Measurements from ENCODE around the gene CTSW. TPM values are rescaled to one million over a fixed set of nuclear protein-coding genes. Genes with fewer than 3 reads are reported as not detected.

Gene CTSW
- total and polyA plus RNA-seq, 7 experiments from 2014 or later: 24.9 to 148 (median 31.7) TPM

DNA sequence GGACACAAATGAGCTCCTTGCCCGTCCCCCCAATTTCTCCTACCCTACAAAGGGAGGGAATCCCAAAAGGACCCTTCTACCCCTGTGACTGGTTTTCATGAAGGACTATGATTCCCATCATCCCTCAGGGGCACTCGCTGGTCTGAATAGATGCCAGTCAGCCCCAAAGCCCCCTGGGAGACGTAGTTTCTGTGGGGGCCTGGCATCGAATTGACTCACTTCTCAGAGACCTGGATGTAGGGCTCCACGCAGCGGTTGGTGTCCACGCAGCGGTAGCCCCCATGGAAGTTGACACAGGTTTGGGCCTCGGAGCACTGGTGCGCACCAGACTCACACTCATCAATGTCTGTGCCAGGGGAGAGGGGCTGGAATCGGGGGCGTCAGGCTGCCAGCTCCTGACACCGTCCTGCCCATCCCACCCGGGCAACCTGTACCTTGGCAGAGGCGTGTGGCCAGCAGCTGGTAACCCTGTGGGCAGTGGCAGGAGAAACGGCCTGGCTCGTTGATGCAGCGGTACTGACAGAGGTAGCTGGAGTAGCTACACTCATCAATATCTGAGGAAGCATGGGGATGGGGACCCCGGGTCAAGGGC is 11.5 kb upstream of the CTSW start:
- POLR2A ChIA-PET: interaction anchor here (0.7 to 12.9 kb wide), 4 partner anchors 7 to 28 kb away, joined by 3 to 316 read pairs (median 57); partner anchors contain the start of genes CCDC85B, CFL1, FIBP and MUS81
- H3K27me3 Mint-ChIP-seq: peaks cover 0 to 3% (median 0%) of the 10 kb centered on the region in 5 donors
- intact Hi-C loops (cut with micrococcal nuclease): loop anchor here in 1 of 2 donors (1.0 kb wide), 1 partner anchor 8 kb away; the partner anchor contains the start of gene MUS81
- Histone ChIP-seq H3K36me3 (ENCODE audit: control insufficient read depth in 2 of 3, insufficient read depth in 3 of 3, low read length in 3 of 3) (peaks cover 0 to 41% (median 0%) of the 10 kb centered on the region in 3 experiments), H3K4me1 (ENCODE audit: control insufficient read depth in 2 of 2, insufficient read depth in 2 of 2, low read length in 2 of 2) (peaks cover 8 to 10% of the 10 kb centered on the region in 2 donors), H3K9me3 (ENCODE audit: control insufficient read depth in 2 of 3, low read length in 3 of 3) (no peaks in the 10 kb centered on the region), H3K4me3 (ENCODE audit: low read length) (no peak overlapping the region), H3K27me3 (ENCODE audit: control insufficient read depth in 2 of 2, insufficient read depth in 2 of 2, low read length in 2 of 2) (no peaks in the 10 kb centered on the region), H3K27ac (ENCODE audit: low read depth, low read length) (no peak overlapping the region)
- peaks cover 11 to 21% (median 14%) of the 10 kb centered on the region in 7 donors for H3K4me1 Mint-ChIP-seq
- H3K27ac Mint-ChIP-seq: peak overlapping the region in 2 of 9 donors; percentile 56 to 59
- CTCF ChIA-PET: interaction anchor here (1.6 to 4.7 kb wide), 3 partner anchors 8 to 21 kb away, joined by 5 to 38 read pairs (median 30); partner anchors contain the start of genes FIBP and MUS81
- H3K36me3 Mint-ChIP-seq: peaks cover 0 to 11% (median 0%) of the 10 kb centered on the region in 5 donors
- no peaks in the 10 kb centered on the region for H3K9me3 Mint-ChIP-seq
- H3K4me3 Mint-ChIP-seq: no peak overlapping the region
- DNase-seq: peak in 3 of 9 donors; percentile 28 to 45 (median 31)
- peak; percentile 62 for ATAC-seq

DNA sequence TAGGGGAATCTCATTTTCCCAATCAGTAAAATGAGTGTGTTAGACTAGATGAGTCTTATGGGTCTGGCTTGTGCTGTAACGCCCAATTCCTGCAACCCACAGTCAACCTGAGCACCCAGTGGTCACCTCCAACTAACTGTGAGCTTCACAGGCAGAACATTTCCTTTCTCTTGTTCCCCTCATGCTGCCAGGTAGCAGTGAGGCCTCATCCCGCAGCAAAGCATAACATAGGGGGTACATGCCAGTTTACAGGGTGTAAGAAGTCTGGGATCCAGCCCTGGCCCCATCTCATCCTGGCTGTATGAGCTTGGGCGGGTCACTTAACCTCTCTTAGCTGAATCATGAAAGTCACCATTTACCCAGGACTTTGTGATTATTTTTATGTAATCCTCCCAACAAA is 10.7 kb upstream of the CTSW start:
- POLR2A ChIA-PET: interaction anchor here (0.7 to 12.9 kb wide), 4 partner anchors 8 to 27 kb away, joined by 3 to 316 read pairs (median 57); partner anchors contain the start of genes CCDC85B, CFL1, FIBP and MUS81
- no peaks in the 10 kb centered on the region for H3K9me3 Mint-ChIP-seq
- Histone ChIP-seq H3K4me1 (ENCODE audit: control insufficient read depth in 2 of 2, insufficient read depth in 2 of 2, low read length in 2 of 2) (peaks cover 10 to 13% of the 10 kb centered on the region in 2 donors), H3K9me3 (ENCODE audit: control insufficient read depth in 2 of 3, low read length in 3 of 3) (no peaks in the 10 kb centered on the region), H3K36me3 (ENCODE audit: control insufficient read depth in 2 of 3, insufficient read depth in 3 of 3, low read length in 3 of 3) (peaks cover 0 to 33% (median 0%) of the 10 kb centered on the region in 3 experiments), H3K4me3 (ENCODE audit: low read length) (no peak overlapping the region), H3K27ac (ENCODE audit: low read depth, low read length) (no peak overlapping the region), H3K27me3 (ENCODE audit: control insufficient read depth in 2 of 2, insufficient read depth in 2 of 2, low read length in 2 of 2) (no peaks in the 10 kb centered on the region)
- peaks cover 0 to 9% (median 0%) of the 10 kb centered on the region in 5 donors for H3K36me3 Mint-ChIP-seq
- peak overlapping the region in 1 of 9 donors; percentile 39 for H3K27ac Mint-ChIP-seq
- CTCF ChIA-PET: interaction anchor here (0.9 to 4.7 kb wide), 4 partner anchors 9 to 20 kb away, joined by 3 to 38 read pairs (median 18); partner anchors contain the start of genes FIBP and MUS81
- no peak for ATAC-seq
- intact Hi-C loops (cut with micrococcal nuclease): loop anchor here in 1 of 2 donors (1.0 kb wide), 1 partner anchor 9 kb away; the partner anchor contains the start of gene MUS81
- H3K4me1 Mint-ChIP-seq: peaks cover 13 to 27% (median 16%) of the 10 kb centered on the region in 7 donors
- peaks cover 0 to 3% (median 0%) of the 10 kb centered on the region in 5 donors for H3K27me3 Mint-ChIP-seq
- DNase-seq: no peak
- no peak overlapping the region for H3K4me3 Mint-ChIP-seq

DNA sequence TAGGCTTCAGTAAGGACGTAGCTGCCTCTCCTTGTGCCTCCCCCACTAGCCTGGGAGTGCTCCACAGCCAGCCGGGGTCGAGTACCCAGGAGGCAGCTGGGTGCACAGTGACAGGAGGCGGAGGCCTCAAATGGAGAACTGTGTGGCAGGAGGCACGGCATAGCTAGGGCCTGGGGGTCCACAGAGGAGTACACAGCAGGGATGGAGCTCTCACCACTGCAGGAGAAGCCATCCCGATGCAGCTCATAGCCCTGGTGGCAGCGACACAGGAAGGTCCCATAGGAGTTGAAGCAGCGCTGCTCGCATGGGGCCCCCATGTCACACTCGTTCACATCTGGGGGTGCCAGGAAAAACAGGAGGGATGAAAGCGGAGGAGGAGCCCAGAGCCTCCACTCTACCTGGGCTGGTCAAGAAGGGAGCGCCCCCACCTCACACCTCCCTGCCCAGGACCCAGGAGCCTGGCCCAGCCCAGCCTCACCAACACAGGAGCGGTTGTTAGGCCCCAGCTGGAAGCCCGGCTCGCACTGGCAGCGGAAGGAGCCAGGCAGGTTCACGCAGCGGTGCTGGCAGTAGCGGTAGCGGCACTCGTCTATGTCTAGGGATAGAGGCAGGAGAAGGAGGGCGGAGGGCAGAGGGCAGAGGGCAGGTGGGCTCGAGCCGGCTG is 9.9 kb upstream of the CTSW start:
- Mint-ChIP-seq H3K27me3 (peaks cover 0 to 3% (median 0%) of the 10 kb centered on the region in 5 donors), H3K27ac (peak overlapping the region in 6 of 9 donors; percentile 12 to 88 (median 38))
- ATAC-seq: no peak

DNA sequence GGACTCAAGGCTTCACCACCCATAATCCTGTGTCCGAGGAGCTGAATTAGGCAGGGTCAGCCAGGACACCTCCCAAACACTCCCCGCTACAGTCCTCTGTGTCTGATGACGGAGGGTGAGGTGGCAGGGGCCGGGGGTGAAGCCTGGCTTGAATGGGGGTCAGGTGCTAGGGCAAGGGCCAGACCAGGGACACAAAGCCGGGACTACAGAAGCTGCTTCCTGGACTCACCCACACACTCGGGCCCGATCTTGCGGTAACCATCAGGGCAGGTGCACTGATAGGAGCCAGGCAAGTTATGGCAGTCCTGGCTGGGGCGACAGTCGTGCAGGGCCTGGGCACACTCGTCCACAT is 9.4 kb upstream of the CTSW start:
- no peaks in the 10 kb centered on the region for H3K9me3 ChIP-seq (ENCODE audit: control insufficient read depth in 2 of 3, low read length in 3 of 3)
- ChIA-PET POLR2A (interaction anchor here (0.8 to 4.8 kb wide), 4 partner anchors 10 to 19 kb away, joined by 3 to 109 read pairs (median 16); partner anchors contain the start of genes CCDC85B, CFL1, FIBP and MUS81), CTCF (interaction anchor here (0.6 to 4.7 kb wide), 3 partner anchors 10 to 482 kb away, joined by 4 to 38 read pairs (median 30); partner anchors contain the start of gene MUS81)
- peaks cover 0 to 19% (median 0%) of the 10 kb centered on the region in 3 experiments for H3K36me3 ChIP-seq (ENCODE audit: control insufficient read depth in 2 of 3, insufficient read depth in 3 of 3, low read length in 3 of 3)
- intact Hi-C loops (cut with micrococcal nuclease): loop anchor here in 1 of 2 donors (5.0 kb wide), 1 partner anchor 972 kb away; the partner anchor contains the start of gene RCE1
- H3K4me1 ChIP-seq (ENCODE audit: control insufficient read depth in 2 of 2, insufficient read depth in 2 of 2, low read length in 2 of 2): peaks cover 10 to 19% of the 10 kb centered on the region in 2 donors
- H3K27me3 ChIP-seq (ENCODE audit: control insufficient read depth in 2 of 2, insufficient read depth in 2 of 2, low read length in 2 of 2): no peaks in the 10 kb centered on the region
- Mint-ChIP-seq H3K27ac (peak overlapping the region in 4 of 9 donors; percentile 1 to 94 (median 34)), H3K4me3 (peak overlapping the region in 4 of 10 donors; percentile 14 to 68 (median 50)), H3K27me3 (peaks cover 0 to 3% (median 0%) of the 10 kb centered on the region in 5 donors), H3K9me3 (no peaks in the 10 kb centered on the region), H3K4me1 (peaks cover 13 to 26% (median 16%) of the 10 kb centered on the region in 7 donors), H3K36me3 (peaks cover 0 to 7% (median 0%) of the 10 kb centered on the region in 5 donors)
- no peak overlapping the region for H3K4me3 ChIP-seq (ENCODE audit: low read length)
- no peak for ATAC-seq
- H3K27ac ChIP-seq (ENCODE audit: low read depth, low read length): peak overlapping the region; percentile 0
- no peak for DNase-seq

More for the DNA sequence above, 9.9 kb upstream of the CTSW start:
- H3K4me1 Mint-ChIP-seq: peaks cover 13 to 26% (median 16%) of the 10 kb centered on the region in 7 donors
- no peaks in the 10 kb centered on the region for H3K27me3 ChIP-seq (ENCODE audit: control insufficient read depth in 2 of 2, insufficient read depth in 2 of 2, low read length in 2 of 2)
- peak overlapping the region; percentile 0 for H3K27ac ChIP-seq (ENCODE audit: low read depth, low read length)
- H3K9me3 ChIP-seq (ENCODE audit: control insufficient read depth in 2 of 3, low read length in 3 of 3): no peaks in the 10 kb centered on the region
- no peak overlapping the region for H3K4me3 Mint-ChIP-seq
- DNase-seq: no peak
- no peaks in the 10 kb centered on the region for H3K9me3 Mint-ChIP-seq
- ChIA-PET CTCF (interaction anchor here (0.6 to 4.7 kb wide), 5 partner anchors 10 to 482 kb away, joined by 3 to 38 read pairs (median 5); partner anchors contain the start of genes FIBP and MUS81), POLR2A (interaction anchor here (0.8 to 4.8 kb wide), 5 partner anchors 9 to 20 kb away, joined by 3 to 109 read pairs (median 6); partner anchors contain the start of genes CCDC85B, CFL1, FIBP and MUS81)
- H3K4me3 ChIP-seq (ENCODE audit: low read length): no peak overlapping the region
- peaks cover 10 to 19% of the 10 kb centered on the region in 2 donors for H3K4me1 ChIP-seq (ENCODE audit: control insufficient read depth in 2 of 2, insufficient read depth in 2 of 2, low read length in 2 of 2)
- H3K36me3 ChIP-seq (ENCODE audit: control insufficient read depth in 2 of 3, insufficient read depth in 3 of 3, low read length in 3 of 3): peaks cover 0 to 24% (median 0%) of the 10 kb centered on the region in 3 experiments
- H3K36me3 Mint-ChIP-seq: peaks cover 0 to 9% (median 0%) of the 10 kb centered on the region in 5 donors
- intact Hi-C loops (cut with micrococcal nuclease): loop anchor here in 1 of 2 donors (5.0 kb wide), 1 partner anchor 973 kb away; the partner anchor contains the start of gene RCE1

DNA sequence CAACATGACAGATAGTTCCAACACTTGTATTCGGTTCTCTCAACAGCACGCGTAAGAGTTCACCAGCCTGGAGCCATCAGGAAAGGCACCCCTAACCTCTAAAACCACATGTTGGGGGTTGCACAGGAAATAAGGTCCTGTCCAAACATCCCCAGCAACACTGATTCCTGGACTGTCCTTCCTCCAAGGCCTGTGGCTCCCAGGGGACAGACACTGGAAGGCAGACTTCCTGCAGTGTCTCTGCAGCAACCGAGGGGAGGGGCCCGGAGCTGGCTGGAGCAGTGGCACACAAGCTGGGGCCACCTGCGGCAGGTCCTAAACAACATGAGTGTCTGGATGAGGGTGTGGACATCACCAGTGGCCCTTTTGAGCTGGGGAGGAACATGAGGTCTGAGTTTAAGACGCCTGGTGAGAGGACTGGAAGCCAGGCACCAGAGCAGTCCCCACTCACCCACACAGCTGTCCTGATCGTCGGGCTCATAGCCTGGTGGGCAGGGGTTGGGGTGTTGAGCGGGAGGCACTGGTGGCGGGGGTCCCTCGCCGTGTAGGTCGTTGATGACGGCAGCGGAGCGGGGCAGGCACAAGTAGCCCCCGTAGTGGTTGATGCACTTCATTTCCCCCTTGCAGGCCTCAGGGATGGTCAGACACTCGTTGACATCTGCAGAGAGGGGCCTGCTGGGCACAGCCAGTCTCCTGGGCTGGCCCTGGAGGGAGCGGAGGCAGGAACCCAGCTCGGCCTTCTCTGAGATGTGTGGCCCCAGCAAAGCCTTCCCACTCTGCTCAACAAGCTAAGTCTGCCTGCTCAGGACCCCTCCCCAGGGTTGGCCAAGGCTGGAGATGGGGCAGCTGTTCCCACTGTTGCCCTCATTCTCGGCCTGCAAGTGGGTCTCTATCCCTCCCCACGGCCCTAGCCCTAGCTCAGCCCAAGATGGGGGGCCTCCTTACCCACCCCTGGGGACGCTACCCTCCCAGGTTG is 8.6 kb upstream of the CTSW start:
- peak overlapping the region in 6 of 9 donors; percentile 31 to 94 (median 48) for H3K27ac Mint-ChIP-seq

More for the DNA sequence above, 8.6 kb upstream of the CTSW start:
- no peak overlapping the region for H3K4me3 ChIP-seq (ENCODE audit: low read length)
- peak overlapping the region in 7 of 10 donors; percentile 14 to 68 (median 23) for H3K4me3 Mint-ChIP-seq
- no peak overlapping the region for H3K27ac ChIP-seq (ENCODE audit: low read depth, low read length)
- ChIA-PET CTCF (interaction anchor here (0.8 to 4.7 kb wide), 3 partner anchors 11 to 256 kb away, joined by 3 to 38 read pairs (median 30); partner anchors contain the start of gene MUS81), POLR2A (interaction anchor here (0.8 to 4.8 kb wide), 6 partner anchors 10 to 131 kb away, joined by 3 to 109 read pairs (median 4); partner anchors contain the start of genes BANF1, CCDC85B, CFL1 and EIF1AD)
- DNase-seq (no peak), ATAC-seq (no peak)
- peaks cover 10 to 19% of the 10 kb centered on the region in 2 donors for H3K4me1 ChIP-seq (ENCODE audit: control insufficient read depth in 2 of 2, insufficient read depth in 2 of 2, low read length in 2 of 2)
- H3K36me3 Mint-ChIP-seq: peaks cover 0 to 7% (median 0%) of the 10 kb centered on the region in 5 donors
- H3K4me1 Mint-ChIP-seq: peaks cover 13 to 26% (median 16%) of the 10 kb centered on the region in 7 donors
- H3K27me3 Mint-ChIP-seq: peaks cover 0 to 3% (median 0%) of the 10 kb centered on the region in 5 donors
- H3K9me3 Mint-ChIP-seq: no peaks in the 10 kb centered on the region
- intact Hi-C loops (cut with micrococcal nuclease): loop anchor here in 1 of 2 donors (5.0 kb wide), 1 partner anchor 971 kb away; the partner anchor contains the start of gene RCE1
- peaks cover 0 to 12% (median 0%) of the 10 kb centered on the region in 3 experiments for H3K36me3 ChIP-seq (ENCODE audit: control insufficient read depth in 2 of 3, insufficient read depth in 3 of 3, low read length in 3 of 3)
- H3K27me3 ChIP-seq (ENCODE audit: control insufficient read depth in 2 of 2, insufficient read depth in 2 of 2, low read length in 2 of 2): no peaks in the 10 kb centered on the region
- no peaks in the 10 kb centered on the region for H3K9me3 ChIP-seq (ENCODE audit: control insufficient read depth in 2 of 3, low read length in 3 of 3)

All from naive thymus-derived CD4-positive, alpha-beta T cell (primary cell).